ENCODE measurements around the gene TCERG1L. TPM values are rescaled to one million over a fixed set of nuclear protein-coding genes. Genes with fewer than 3 reads are reported as not detected.

The TCERG1L gene
- total RNA-seq, 4 donors from 2014 or later, result 0.42 to 1.3 TPM; not detected in 2

- Histone ChIP-seq H3K9me3 (no peaks in the 10 kb centered on the region), H3K36me3 (no peaks in the 10 kb centered on the region), H3K27ac (no peak overlapping the region), H3K4me1 (no peaks in the 10 kb centered on the region), H3K27me3 (no peaks in the 10 kb centered on the region), H3K4me3 (no peak overlapping the region)
- 85 to 89% methylated on average over 11 of the region's 11 CpGs for WGBS, 2 donors
- DNase-seq (ENCODE audit: low spot score in 2 of 2), result no peak
- TF ChIP-seq CTCF (IDR thresholded peaks at IDR 0.05) (no peak), EP300 (IDR thresholded peaks at IDR 0.05) (no peak), POLR2A (IDR thresholded peaks at IDR 0.05) (no peak)
Observed at GRCh38 chr10:131345691-131346090, 34.2 kb upstream of the TCERG1L start.

DNA sequence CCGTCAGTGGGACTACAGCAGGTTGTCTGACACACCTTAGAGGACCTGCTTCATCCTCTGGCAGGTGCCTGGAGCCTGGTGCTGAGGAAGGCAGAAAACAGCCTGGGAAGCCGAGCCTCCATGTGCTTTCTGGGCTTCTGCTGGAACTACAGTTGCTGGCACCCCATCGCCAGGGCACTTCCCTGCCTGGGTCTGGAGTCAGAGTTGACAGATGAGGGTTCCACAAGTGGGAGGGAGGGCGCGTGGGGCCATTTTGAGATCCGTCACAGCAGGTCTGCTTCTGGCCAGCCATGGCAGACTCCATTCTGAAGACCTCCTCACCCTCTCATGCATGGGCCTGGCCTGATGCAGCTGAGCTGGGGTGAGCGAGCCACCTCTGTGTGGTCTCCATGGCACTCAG lies 33.2 kb upstream of the TCERG1L start:
- no peaks in the 10 kb centered on the region for H3K36me3 ChIP-seq
- no peaks in the 10 kb centered on the region for H3K9me3 ChIP-seq
- no peak overlapping the region for H3K4me3 ChIP-seq
- TF ChIP-seq EP300 (IDR thresholded peaks at IDR 0.05) (no peak), POLR2A (IDR thresholded peaks at IDR 0.05) (no peak), CTCF (IDR thresholded peaks at IDR 0.05) (no peak)
- H3K4me1 ChIP-seq, result no peaks in the 10 kb centered on the region
- WGBS, 2 donors, result 72 to 88% methylated on average over 4 to 7 of the region's 7 CpGs
- no peaks in the 10 kb centered on the region for H3K27me3 ChIP-seq
- DNase-seq (ENCODE audit: low spot score in 2 of 2), result no peak
- no peak overlapping the region for H3K27ac ChIP-seq

- Histone ChIP-seq H3K4me3 (no peak overlapping the region), H3K9me3 (peaks cover 0 to 11% (median 0%) of the 10 kb centered on the region in 4 donors), H3K4me1 (no peaks in the 10 kb centered on the region), H3K27ac (no peak overlapping the region), H3K27me3 (no peaks in the 10 kb centered on the region), H3K36me3 (no peaks in the 10 kb centered on the region)
- TF ChIP-seq CTCF (IDR thresholded peaks at IDR 0.05) (no peak), POLR2A (IDR thresholded peaks at IDR 0.05) (no peak), EP300 (IDR thresholded peaks at IDR 0.05) (no peak)
- no peak for DNase-seq (ENCODE audit: low spot score in 2 of 2)
- 67 to 75% methylated on average over 5 of the region's 5 CpGs for WGBS, 2 donors
Observed at GRCh38 chr10:131337741-131338140, 26.2 kb upstream of the TCERG1L start.

- Histone ChIP-seq H3K4me3 (no peak overlapping the region), H3K4me1 (no peaks in the 10 kb centered on the region), H3K36me3 (no peaks in the 10 kb centered on the region), H3K27me3 (no peaks in the 10 kb centered on the region), H3K27ac (no peak overlapping the region), H3K9me3 (peaks cover 0 to 8% (median 0%) of the 10 kb centered on the region in 4 donors)
- DNase-seq (ENCODE audit: low spot score in 2 of 2), result no peak
- TF ChIP-seq POLR2A (IDR thresholded peaks at IDR 0.05), result no peak
- TF ChIP-seq CTCF (IDR thresholded peaks at IDR 0.05), result no peak
- TF ChIP-seq EP300 (IDR thresholded peaks at IDR 0.05), result no peak
Observed at GRCh38 chr10:131332821-131333220, 21.3 kb upstream of the TCERG1L start.

GRCh38 chr10:131323880-131324279 lies 12.4 kb upstream of the TCERG1L start:
- Histone ChIP-seq H3K4me1 (no peaks in the 10 kb centered on the region), H3K27ac (no peak overlapping the region), H3K9me3 (no peaks in the 10 kb centered on the region), H3K4me3 (no peak overlapping the region), H3K27me3 (peaks cover 0 to 4% of the 10 kb centered on the region in 2 donors), H3K36me3 (no peaks in the 10 kb centered on the region)
- WGBS, 2 donors, result 60 to 62% methylated on average over 12 of the region's 12 CpGs
- no peak for DNase-seq (ENCODE audit: low spot score in 2 of 2)
- TF ChIP-seq CTCF (IDR thresholded peaks at IDR 0.05), result no peak
- TF ChIP-seq EP300 (IDR thresholded peaks at IDR 0.05), result no peak
- no peak for TF ChIP-seq POLR2A (IDR thresholded peaks at IDR 0.05)

Measured in tibial nerve (tissue), 4 donors.